GM10266 (cell line): Measurements from ENCODE around the gene SPATA31D3.

Experiments
- DNase-seq: peaks from one replicate; pipeline ENCODE4 v3.0.0; 2012; ENCODE audit errors: extremely low spot score
- CTCF ChIP-seq: IDR thresholded peaks from 2 replicates; pipeline ENCODE4 v1.5.1; 2012; ENCODE audit warnings: mild to moderate bottlenecking, low read depth; ENCODE audit not compliant: control insufficient read depth, insufficient read depth; ENCODE audit errors: missing control alignments

The SPATA31D3 gene

GRCh38 chr9:81968026-81968425, 24.7 kb downstream of the SPATA31D3 start:
- DNase-seq = no peak
- no peak for TF ChIP-seq CTCF

- no peak for DNase-seq
- TF ChIP-seq CTCF = no peak
Observed at GRCh38 chr9:81969971-81970370, 26.7 kb downstream of the SPATA31D3 start.

- TF ChIP-seq CTCF = no peak
- DNase-seq = no peak
Observed at GRCh38 chr9:81971727-81972126, 28.4 kb downstream of the SPATA31D3 start.

GRCh38 chr9:81974764-81975163, 31.5 kb downstream of the SPATA31D3 start:
- TF ChIP-seq CTCF = no peak
- DNase-seq = no peak

GRCh38 chr9:81976351-81976750, 33.1 kb downstream of the SPATA31D3 start:
- no peak for DNase-seq
- TF ChIP-seq CTCF = no peak

GRCh38 chr9:81979196-81979595, 35.9 kb downstream of the SPATA31D3 start:
- no peak for DNase-seq
- TF ChIP-seq CTCF = no peak

- DNase-seq = no peak
Observed at GRCh38 chr9:81980568-81980967, 37.3 kb downstream of the SPATA31D3 start.

More at GRCh38 chr9:81980568-81980967, 37.3 kb downstream of the SPATA31D3 start:
- no peak for TF ChIP-seq CTCF
